GM19193 (cell line): ENCODE data around the gene SLC9A8.

ENCODE experiments used
- POLR2A ChIP-seq: IDR thresholded peaks from 4 replicates; pipeline ENCODE4 v1.6.1; 2011; ENCODE audit not compliant: insufficient read depth, insufficient read length; ENCODE audit errors: extremely low read depth

SLC9A8 gene

DNA sequence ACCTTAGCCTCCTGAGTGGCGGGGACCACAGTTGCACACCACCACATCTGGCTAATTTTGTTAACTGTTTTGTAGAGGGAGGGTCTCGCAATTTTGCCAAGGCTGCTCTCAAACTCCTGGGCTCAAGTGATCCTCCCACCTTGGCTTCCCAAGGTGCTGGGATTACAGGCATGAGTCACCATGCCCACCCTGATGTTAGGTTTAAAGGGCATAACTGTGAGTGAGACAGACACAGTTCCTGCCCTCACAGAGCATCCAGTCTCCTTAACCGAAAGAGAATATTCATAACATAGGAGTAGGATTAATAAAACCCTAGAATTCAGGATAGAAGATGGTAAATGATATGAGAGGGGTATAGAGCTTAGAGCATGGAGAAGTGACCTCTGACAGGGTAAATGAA lies 105.8 kb downstream of the SLC9A8 start:
- TF ChIP-seq POLR2A = no peak

DNA sequence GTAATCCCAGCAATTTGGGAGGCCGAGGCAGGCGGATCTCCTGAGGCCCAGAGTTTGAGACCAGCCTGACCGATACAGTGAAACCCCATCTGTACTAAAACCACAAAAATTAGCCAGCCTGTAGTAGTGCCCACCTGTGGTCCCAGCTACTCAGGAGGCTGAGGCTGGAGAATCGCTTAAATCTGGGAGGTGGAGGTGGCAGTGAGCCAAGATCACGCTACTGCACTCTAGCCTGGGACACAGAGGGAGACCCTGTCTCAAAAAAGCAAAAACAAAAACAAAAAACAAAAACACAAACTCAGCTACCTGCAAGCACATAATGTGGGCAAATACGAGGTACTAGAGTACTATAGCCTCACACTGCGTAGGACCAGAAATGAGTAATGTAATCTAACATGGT lies 106.4 kb downstream of the SLC9A8 start:
- TF ChIP-seq POLR2A = no peak

DNA sequence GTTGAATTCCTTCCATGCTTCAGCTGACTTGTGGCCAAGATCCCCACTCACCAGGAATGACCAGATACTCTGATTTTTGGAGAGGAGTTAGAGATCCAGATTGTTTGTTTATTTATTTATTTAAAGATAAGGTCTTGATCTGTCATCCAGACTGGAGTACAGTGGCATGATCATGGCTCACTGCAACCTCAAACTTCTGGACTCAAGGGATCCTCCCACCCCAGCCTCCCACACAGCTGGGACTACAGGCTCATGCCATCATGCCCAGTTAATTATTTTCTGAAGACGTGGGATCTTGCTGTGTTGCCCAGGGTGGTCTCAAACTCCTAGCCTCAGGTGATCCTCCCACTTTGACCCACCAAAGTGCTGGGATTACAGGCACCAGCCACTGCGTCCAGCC lies 106.8 kb downstream of the SLC9A8 start:
- TF ChIP-seq POLR2A = no peak

DNA sequence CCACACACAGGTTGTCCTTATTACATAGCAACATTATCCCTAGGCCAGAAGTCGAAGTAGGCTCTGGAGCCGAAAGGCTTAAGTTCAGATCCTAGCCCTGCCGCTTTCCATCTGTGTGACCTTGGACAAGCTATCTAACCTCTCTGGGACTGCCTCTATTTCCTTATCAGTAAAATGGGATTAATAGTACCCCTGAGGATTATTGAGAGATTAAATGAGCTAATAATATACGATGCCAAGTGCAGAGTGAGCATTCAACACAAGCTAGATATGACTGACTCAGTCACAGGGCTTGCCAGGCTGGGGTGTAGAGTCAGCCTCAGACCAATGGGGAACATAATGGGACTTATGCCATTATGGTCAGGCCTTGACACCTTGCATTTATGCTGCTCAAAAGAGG lies 111.6 kb downstream of the SLC9A8 start:
- no peak for TF ChIP-seq POLR2A

DNA sequence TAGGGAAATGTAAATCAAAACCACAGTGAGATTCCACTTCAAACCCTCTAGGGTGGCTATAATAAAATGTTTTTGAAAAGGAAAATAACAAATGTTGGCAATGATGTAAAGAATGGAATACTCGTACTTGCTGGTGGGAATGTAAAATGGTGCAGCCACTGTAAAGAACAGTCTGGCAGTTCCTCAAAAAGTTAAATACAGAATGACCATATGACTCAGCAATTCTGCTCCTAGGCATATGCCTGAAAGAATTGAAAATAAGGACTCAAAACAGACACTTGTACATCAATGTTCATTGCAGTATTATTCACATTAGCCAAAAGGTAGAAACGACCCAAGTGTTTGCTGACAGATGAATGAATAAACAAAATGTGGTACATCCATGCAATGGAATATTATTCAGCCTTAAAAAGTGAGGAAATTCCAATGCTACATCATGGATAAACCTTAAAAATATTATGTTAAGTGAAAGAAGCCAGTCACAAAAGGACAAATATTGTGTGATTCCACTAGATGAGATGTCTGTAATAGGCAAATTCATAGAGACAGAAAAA lies 113.3 kb downstream of the SLC9A8 start:
- no peak for TF ChIP-seq POLR2A

DNA sequence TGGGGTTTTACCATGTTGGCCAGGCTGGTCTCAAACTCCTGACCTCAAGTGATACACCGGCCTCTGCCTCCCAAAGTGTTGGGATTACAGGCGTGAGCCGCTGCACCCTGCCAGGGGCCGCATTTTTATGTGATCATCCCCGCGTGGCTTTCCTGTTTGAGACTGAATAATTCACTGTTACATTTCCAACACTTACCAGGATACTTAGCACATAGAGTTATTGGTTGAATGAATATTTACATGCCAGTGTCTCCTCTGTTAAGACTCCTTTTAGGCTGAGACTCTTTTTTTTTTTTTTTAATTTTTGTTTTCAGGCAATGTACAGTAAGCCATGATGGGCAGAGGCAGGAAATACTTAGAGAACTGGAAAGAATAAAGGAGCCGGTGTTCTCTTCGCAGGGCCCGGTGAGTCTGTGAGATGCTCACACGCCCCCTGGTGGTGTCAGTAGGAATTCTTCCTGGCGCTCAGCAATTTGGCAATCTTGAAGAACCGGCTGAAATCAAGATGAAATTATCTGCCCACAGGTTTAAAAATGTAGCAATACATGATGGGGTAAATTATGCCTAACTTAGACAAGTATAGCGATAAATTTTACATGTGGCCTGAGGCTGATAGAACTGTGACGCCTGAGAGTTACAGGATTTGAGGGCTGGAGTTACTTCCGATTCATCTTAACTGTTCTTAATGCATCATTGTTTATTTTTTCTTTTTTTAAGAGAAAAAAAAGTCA lies 115.9 kb downstream of the SLC9A8 start:
- no peak for TF ChIP-seq POLR2A

DNA sequence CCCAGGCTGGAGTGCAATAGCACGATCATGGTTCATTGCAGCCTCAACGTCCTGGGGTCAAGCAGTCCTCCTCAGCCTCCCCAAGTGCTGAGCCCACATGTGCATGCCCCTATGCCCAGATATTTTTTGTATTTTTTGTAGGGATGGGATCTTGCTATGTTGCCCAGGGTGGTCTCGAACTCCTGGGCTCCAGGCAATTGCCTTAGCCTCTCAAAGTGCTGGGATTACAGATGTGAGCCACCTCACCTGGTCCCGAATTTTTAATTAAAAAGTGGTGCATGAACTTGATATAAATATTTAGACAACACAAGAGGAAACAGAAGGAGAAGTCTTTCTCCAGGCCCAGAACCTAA lies 116.5 kb downstream of the SLC9A8 start:
- TF ChIP-seq POLR2A = no peak

DNA sequence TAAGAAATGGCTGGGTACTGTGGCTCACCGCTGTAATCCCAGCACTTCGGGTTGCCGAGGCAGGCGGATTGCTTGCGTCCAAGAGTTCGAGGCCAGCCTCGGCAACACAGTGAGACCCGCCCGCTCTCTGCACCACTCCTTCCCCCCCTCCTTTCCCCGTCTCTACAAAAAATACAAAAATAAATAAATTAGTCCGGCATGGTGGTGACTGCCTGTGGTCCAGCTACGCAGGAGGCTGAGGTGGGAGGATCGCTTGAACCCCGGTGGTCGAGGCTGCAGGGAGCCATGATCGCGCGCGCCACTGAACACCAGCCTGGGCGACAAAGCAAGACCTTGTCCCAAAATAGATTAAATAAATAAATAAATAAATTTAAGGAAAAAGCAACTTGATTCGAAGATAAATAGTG lies 123.1 kb downstream of the SLC9A8 start:
- TF ChIP-seq POLR2A = no peak

DNA sequence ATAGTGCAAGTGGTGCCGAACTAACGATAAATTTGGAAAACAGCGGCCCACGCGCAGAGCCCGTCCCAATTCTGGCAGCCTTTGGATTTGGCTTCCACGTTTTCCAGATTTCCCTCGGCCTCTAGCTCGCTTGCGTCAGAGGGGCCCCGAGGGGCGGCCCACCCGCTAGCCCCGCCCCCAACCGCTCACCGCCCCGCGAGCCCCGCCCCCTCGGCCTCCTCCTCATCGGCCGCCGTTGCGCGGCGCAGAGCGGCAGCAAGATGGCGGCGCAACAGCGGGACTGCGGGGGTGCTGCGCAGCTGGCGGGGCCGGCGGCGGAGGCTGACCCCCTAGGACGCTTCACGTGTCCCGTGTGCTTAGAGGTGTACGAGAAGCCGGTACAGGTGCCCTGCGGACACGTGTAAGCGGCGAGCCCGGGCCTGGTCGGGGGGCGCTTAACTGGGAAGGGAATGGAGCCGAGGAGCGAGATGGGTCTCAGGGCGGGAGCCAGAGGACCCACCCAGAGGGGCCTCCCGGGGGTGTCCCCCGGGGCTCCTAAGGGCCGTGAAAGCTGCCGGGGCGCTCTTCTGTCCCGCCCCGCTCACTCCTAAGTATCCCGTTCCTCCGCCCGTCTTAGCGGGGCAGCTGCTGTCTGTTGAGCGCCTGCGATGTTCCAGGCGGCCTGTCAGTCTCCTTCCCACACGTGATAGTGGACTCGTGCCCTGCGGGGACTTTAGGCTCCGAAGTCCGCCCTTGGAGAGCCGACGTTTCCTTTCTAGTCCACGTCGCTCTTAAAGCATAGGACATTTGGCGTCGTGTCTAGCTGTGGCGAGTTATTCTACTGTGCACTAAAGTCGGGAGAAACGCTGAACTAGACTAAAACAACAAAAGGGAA lies 123.8 kb downstream of the SLC9A8 start, which contains the start of gene RNF114:
RNF114 (plus strand) TSS at position 245 of the 874 bp plus-strand sequence; CDS start at position 261, 16 bp downstream.
- peak; percentile 87 for TF ChIP-seq POLR2A

DNA sequence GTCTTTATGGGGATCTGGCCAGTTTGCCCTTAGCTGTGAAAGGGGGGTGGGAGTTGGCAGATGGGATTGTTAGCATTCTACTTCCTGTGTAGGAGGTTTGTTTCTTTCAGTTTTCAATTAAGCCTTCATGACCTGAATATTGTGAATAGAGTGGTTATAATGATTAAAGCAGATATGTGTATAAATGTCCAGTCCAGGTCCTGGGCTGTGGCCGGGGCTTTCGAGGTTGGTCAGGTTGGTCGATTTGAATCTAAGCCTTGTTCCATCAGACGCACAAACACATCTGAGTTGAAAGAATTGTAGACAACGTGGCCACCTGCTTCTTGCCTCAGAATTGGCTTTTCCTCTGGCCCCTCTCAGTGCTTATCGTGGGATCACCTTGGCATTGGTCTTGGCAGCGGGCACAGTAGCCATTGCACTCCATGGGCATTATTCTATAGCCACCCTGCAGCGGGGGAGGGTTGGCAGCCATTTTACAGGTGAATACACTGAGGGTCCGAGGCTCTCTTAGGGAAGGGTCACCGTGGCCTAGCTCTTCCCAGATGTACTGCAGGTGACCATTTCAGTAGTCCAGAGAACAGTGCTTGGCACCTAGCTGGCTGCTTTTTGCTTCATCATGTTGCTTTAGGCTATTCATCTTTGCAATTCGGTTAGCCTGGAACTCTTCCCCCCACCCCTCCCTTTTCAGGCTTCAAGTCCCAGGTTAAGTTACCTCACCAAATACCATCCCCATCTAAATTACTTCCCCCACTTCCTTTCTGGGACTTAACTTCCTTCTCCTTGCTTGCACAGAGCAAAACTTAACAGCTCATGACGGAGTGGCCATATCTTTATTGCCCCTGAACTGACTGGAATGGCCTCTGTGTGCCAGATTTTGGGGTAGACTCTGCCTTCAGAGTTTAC lies 124.7 kb downstream of the SLC9A8 start:
- TF ChIP-seq POLR2A = no peak

DNA sequence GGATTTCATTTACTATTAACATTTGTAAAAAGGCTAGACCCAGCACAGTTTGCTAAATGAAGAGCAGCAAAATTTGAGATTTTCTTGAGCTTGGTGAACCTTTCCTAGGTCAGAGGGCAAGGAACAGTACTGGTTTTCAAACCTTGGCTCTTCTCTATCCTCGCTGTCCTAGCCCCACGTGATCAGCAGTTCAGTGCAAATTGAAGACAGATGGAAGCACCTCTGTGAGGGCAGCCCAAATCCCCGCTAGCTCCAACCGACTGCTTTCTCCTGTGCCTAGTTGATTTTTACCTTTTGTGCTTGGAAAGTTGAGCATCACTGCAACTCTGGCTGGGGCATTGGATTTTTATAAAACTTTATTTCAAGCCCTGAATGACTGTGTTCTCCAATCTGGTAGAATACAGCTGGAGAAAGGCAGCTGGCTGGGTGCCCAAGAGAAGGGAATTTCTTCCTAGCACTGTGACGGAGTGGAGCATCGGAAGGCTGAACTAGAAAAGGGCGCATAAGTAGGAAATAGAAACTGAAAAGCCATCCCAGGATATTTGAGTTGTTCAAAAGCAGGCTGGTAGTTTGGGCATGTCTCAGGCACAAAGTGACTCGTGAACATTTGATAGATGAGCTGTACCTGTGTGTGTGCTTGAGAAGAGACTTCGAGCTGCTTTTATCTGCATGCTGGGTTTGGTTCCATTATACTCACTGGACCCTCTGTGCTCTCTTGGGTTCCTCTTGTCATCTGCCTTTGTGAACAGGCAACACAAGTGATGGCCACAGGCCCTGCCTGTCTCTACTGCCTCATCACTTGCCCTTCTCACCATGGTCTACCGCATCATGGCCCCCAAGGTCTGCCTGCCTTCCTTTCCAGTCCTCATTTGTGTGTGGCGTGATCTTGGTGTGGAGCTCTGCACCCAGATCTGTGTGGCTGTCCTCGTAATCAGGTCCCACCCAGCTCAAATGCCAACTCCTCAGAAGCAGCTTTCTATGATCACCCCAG lies 125.8 kb downstream of the SLC9A8 start:
- no peak for TF ChIP-seq POLR2A

DNA sequence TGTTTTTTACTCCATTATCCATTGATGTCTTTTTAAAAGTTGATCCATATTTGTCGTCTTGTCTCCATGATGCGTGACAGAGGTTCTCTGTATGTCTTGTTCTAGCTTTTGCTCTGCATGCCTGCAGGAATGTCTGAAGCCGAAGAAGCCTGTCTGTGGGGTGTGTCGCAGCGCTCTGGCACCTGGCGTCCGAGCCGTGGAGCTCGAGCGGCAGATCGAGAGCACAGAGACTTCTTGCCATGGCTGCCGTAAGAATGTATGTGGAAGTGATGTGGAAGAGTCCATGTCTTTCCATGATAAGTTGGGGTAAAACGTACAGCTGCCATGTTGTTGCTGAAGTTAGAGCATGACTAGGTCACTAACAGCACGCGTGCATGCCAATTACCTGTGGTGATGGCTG lies 128.8 kb downstream of the SLC9A8 start:
- TF ChIP-seq POLR2A = no peak
